H1 (cell line): ENCODE data around the gene CPED1. TPM values are rescaled to one million over a fixed set of nuclear protein-coding genes. Genes with fewer than 3 reads are reported as not detected.

ENCODE experiments used
- CTCF ChIA-PET: fragments of 300-600 bp; sonication (Branson Sonifier 250); formaldehyde crosslinking; loops from one replicate; lab custom pipeline; 2021; ENCODE audit not compliant: partially characterized antibody; lab: Charles Lee
- POLR2A ChIA-PET: fragments of 300-600 bp; sonication (Branson Sonifier 250); formaldehyde crosslinking; loops from one replicate; lab custom pipeline; 2021; ENCODE audit warnings: inconsistent platforms; ENCODE audit not compliant: partially characterized antibody; lab: Charles Lee
- DNase-seq, 2 experiments: peaks; one replicate each; pipeline versions ENCODE4 v3.0.0 to v3.0.0-alpha.2; 2010 to 2022; ENCODE audit warnings: low spot score in 2 of 2, low read depth in 1 of 2, mixed read lengths in 1 of 2
- FAIRE-seq: peaks from 2 replicates; lab custom pipeline; 2011; peaks lifted over from hg19 to GRCh38; lab: Jason Lieb, UNC
- H2AFZ ChIP-seq: 2 replicates; pipeline ENCODE4 v1.8.1; 2012; ENCODE audit warnings: low read length, inconsistent platforms
- H2AK5ac ChIP-seq: 2 replicates; pipeline ENCODE4 v1.6.1; 2013; ENCODE audit warnings: low read depth, low read length
- H2BK120ac ChIP-seq: replicated peaks from 2 replicates; pipeline ENCODE3; 2013; ENCODE audit warnings: low read depth, low read length, inconsistent platforms
- H2BK12ac ChIP-seq: 2 replicates; pipeline ENCODE4 v1.6.1; 2013; ENCODE audit warnings: low read depth, low read length
- H2BK15ac ChIP-seq: 2 replicates; pipeline ENCODE4 v1.6.1; 2013; ENCODE audit warnings: low read length
- H2BK20ac ChIP-seq: 2 replicates; pipeline ENCODE4 v1.6.1; 2013; ENCODE audit warnings: low read length
- H2BK5ac ChIP-seq: 2 replicates; pipeline ENCODE4 v1.6.1; 2013; ENCODE audit warnings: low read depth, low read length
- H3K14ac ChIP-seq: 2 replicates; pipeline ENCODE4 v1.6.1; 2013; ENCODE audit warnings: inconsistent platforms; ENCODE audit not compliant: insufficient read length
- H3K18ac ChIP-seq: 2 replicates; pipeline ENCODE4 v1.6.1; 2013; ENCODE audit warnings: low read length; ENCODE audit errors: extremely low read depth
- H3K23ac ChIP-seq: 2 replicates; pipeline ENCODE4 v1.6.1; 2013; ENCODE audit warnings: inconsistent platforms; ENCODE audit not compliant: insufficient read length
- H3K23me2 ChIP-seq: 2 replicates; pipeline ENCODE4 v1.6.1; 2013; ENCODE audit warnings: low read depth, low read length
- H3K27ac ChIP-seq: 2 replicates; pipeline ENCODE4 v1.6.1; 2011; ENCODE audit warnings: low read depth, low read length, inconsistent platforms
- H3K27me3 ChIP-seq, 4 experiments: replicated peaks in 1 of 4; 1 replicate in 1 of 4; 2 replicates in 3 of 4; pipeline versions ENCODE4 v1.6.1 to v1.8.1; 2011 to 2013; ENCODE audit warnings: low read length in 3 of 4, mild to moderate bottlenecking in 3 of 4, inconsistent platforms in 2 of 4, mixed read lengths in 2 of 4, moderate library complexity in 1 of 4; ENCODE audit not compliant: control insufficient read depth in 3 of 4, insufficient read depth in 3 of 4; ENCODE audit errors: extremely low read depth in 1 of 4
- H3K36me3 ChIP-seq, 4 experiments: 2 replicates each; pipeline versions ENCODE4 v1.6.1 to v1.8.1; 2011 to 2013; ENCODE audit warnings: mild to moderate bottlenecking in 4 of 4, low read length in 3 of 4, moderate library complexity in 2 of 4, control low read depth in 1 of 4, inconsistent platforms in 1 of 4; ENCODE audit not compliant: insufficient read depth in 4 of 4, control insufficient read depth in 2 of 4
- H3K4ac ChIP-seq: replicated peaks from 2 replicates; pipeline ENCODE3; 2013; ENCODE audit warnings: low read length, low read depth, mixed read lengths, inconsistent platforms; ENCODE audit not compliant: insufficient read length
- H3K4me1 ChIP-seq, 4 experiments: replicated peaks in 1 of 4; 1 replicate in 1 of 4; 2 replicates in 3 of 4; pipeline versions ENCODE4 v1.6.1 to v1.8.1; 2011 to 2013; ENCODE audit warnings: low read length in 3 of 4, inconsistent platforms in 2 of 4, mixed read lengths in 1 of 4; ENCODE audit not compliant: insufficient read depth in 4 of 4, control insufficient read depth in 3 of 4
- H3K4me2 ChIP-seq, 2 experiments: 2 replicates each; pipeline versions ENCODE4 v1.6.1 to v1.8.1; 2011 to 2013; ENCODE audit warnings: low read depth in 2 of 2, low read length in 2 of 2, control low read depth in 1 of 2, inconsistent platforms in 1 of 2, mild to moderate bottlenecking in 1 of 2; ENCODE audit not compliant: insufficient read depth in 1 of 2
- H3K4me3 ChIP-seq, 4 experiments: fragments of 200-600, 300-600 bp in 1 of 4; sonication (generic), shearing (Covaris generic), sonication (Bioruptor Twin) in 1 of 4; 2 replicates each; pipeline versions ENCODE4 v1.5.1 to v1.8.1; 2011 to 2016; ENCODE audit warnings: low read length in 4 of 4, low read depth in 3 of 4, control low read depth in 2 of 4, inconsistent platforms in 2 of 4, mild to moderate bottlenecking in 2 of 4, mixed read lengths in 1 of 4, moderate library complexity in 1 of 4; ENCODE audit not compliant: insufficient read depth in 2 of 4; ENCODE audit errors: extremely low read depth in 1 of 4
- H3K56ac ChIP-seq: replicated peaks from 2 replicates; pipeline ENCODE3; 2013; ENCODE audit warnings: low read depth, mild to moderate bottlenecking, mixed read lengths, low read length, inconsistent platforms; ENCODE audit not compliant: insufficient read length
- H3K79me1 ChIP-seq: 2 replicates; pipeline ENCODE4 v1.6.1; 2013; ENCODE audit warnings: low read depth, low read length, control low read depth
- H3K79me2 ChIP-seq, 2 experiments: 2 replicates each; pipeline versions ENCODE4 v1.6.1 to v1.8.1; 2012 to 2013; ENCODE audit warnings: low read length in 2 of 2, mild to moderate bottlenecking in 2 of 2, inconsistent platforms in 1 of 2; ENCODE audit not compliant: insufficient read depth in 2 of 2, control insufficient read depth in 1 of 2
- H3K9ac ChIP-seq, 4 experiments: replicated peaks in 1 of 4; 1 replicate in 1 of 4; 2 replicates in 3 of 4; pipeline versions ENCODE4 v1.6.1 to v1.8.1; 2011 to 2013; ENCODE audit warnings: low read depth in 3 of 4, low read length in 3 of 4, control low read depth in 2 of 4, mild to moderate bottlenecking in 2 of 4, moderate library complexity in 2 of 4, inconsistent platforms in 1 of 4; ENCODE audit errors: extremely low read depth in 1 of 4
- H3K9me3 ChIP-seq, 2 experiments: 2 replicates each; pipeline versions ENCODE4 v1.6.1 to v1.8.1; 2012 to 2013; ENCODE audit warnings: mild to moderate bottlenecking in 2 of 2, moderate library complexity in 2 of 2, control low read depth in 1 of 2, inconsistent platforms in 1 of 2, low read depth in 1 of 2, low read length in 1 of 2, mixed read lengths in 1 of 2; ENCODE audit not compliant: insufficient read depth in 2 of 2
- H4K20me1 ChIP-seq, 2 experiments: replicated peaks in 1 of 2; 2 replicates each; pipeline versions ENCODE3 to v1.8.1; 2011 to 2013; ENCODE audit warnings: inconsistent platforms in 2 of 2, low read length in 2 of 2, mild to moderate bottlenecking in 1 of 2; ENCODE audit not compliant: insufficient read depth in 2 of 2, control insufficient read depth in 1 of 2
- H4K5ac ChIP-seq: 2 replicates; pipeline ENCODE4 v1.6.1; 2013; ENCODE audit warnings: low read length, low read depth, mixed read lengths, inconsistent platforms; ENCODE audit not compliant: insufficient read length
- H4K8ac ChIP-seq: 2 replicates; pipeline ENCODE4 v1.8.0; 2013; ENCODE audit warnings: mild to moderate bottlenecking, moderate library complexity, low read length, inconsistent platforms; ENCODE audit not compliant: insufficient read depth; ENCODE audit errors: extremely low read depth
- H4K91ac ChIP-seq: replicated peaks from 2 replicates; pipeline ENCODE3; 2013; ENCODE audit warnings: low read length, mixed read lengths, inconsistent platforms; ENCODE audit not compliant: insufficient read length
- ASH2L ChIP-seq: fragments of 200-600, 300-600 bp; sonication (generic); IDR thresholded peaks from one replicate; pipeline ENCODE4 v1.7.1; 2017; ENCODE audit warnings: low read length
- ATF2 ChIP-seq: IDR thresholded peaks from 2 replicates; pipeline ENCODE4 v1.6.1; 2012; ENCODE audit warnings: low read length, inconsistent platforms
- GTF2F1 ChIP-seq: IDR thresholded peaks from 2 replicates; pipeline ENCODE4 v1.6.1; 2012; ENCODE audit warnings: low read depth, low read length, improper control_type of control experiment, borderline replicate concordance
- HDAC2 ChIP-seq, 2 experiments: fragments of 300-600 bp in 1 of 2; sonication (generic) in 1 of 2; IDR thresholded peaks; 2 replicates each; pipeline ENCODE4 v1.6.1; 2011 to 2012; ENCODE audit warnings: low read depth in 2 of 2, low read length in 2 of 2, mild to moderate bottlenecking in 2 of 2, moderate library complexity in 2 of 2, borderline replicate concordance in 1 of 2, inconsistent platforms in 1 of 2
- KDM1A ChIP-seq: fragments of 200-600, 300-600 bp; sonication (generic); IDR thresholded peaks from 2 replicates; pipeline ENCODE4 v1.7.1; 2016; ENCODE audit warnings: mild to moderate bottlenecking, low read length, borderline replicate concordance
- KDM4A ChIP-seq: IDR thresholded peaks from one replicate; pipeline ENCODE4 v1.7.1; 2012; ENCODE audit warnings: low read depth, mild to moderate bottlenecking, moderate library complexity, low read length, inconsistent platforms; ENCODE audit not compliant: severe bottlenecking
- RAD21 ChIP-seq, 2 experiments: IDR thresholded peaks in 1 of 2; conservative IDR thresholded peaks in 1 of 2; 2 replicates each; pipeline ENCODE4 v1.6.1; 2011; ENCODE audit warnings: low read depth in 2 of 2, low read length in 2 of 2, improper control_type of control experiment in 1 of 2, inconsistent platforms in 1 of 2, mild to moderate bottlenecking in 1 of 2, moderate library complexity in 1 of 2
- SP2 ChIP-seq: IDR thresholded peaks from 2 replicates; pipeline ENCODE4 v1.6.1; 2012; ENCODE audit warnings: mild to moderate bottlenecking, low read length, inconsistent platforms
- SRF ChIP-seq: IDR thresholded peaks from 2 replicates; pipeline ENCODE4 v1.6.1; 2011; ENCODE audit warnings: mild to moderate bottlenecking, low read depth, low read length, moderate library complexity
- SUZ12 ChIP-seq: fragments of 200-600 bp; sonication (generic); IDR thresholded peaks from 2 replicates; pipeline ENCODE4 v1.6.1; 2012; ENCODE audit warnings: mild to moderate bottlenecking, inconsistent platforms, low read length, moderate library complexity, mixed read lengths
- TAF7 ChIP-seq: optimal IDR thresholded peaks from 2 replicates; pipeline ENCODE3; 2011; ENCODE audit warnings: low read depth, mild to moderate bottlenecking, inconsistent platforms, low read length, moderate library complexity, borderline replicate concordance
- WGBS, 2 experiments: shearing (Covaris generic) in 1 of 2; methylation state at CpG; one replicate each; pipeline versions ENCODE4 v1.1.6 to v1.1.7; 2013 to 2015; ENCODE audit warnings: low lambda C conversion rate in 2 of 2, mixed read lengths in 2 of 2, inconsistent platforms in 1 of 2, low coverage in 1 of 2, missing lambda C conversion rate in 1 of 2; ENCODE audit not compliant: insufficient replicate concordance in 2 of 2, insufficient coverage in 1 of 2, insufficient read length in 1 of 2; ENCODE audit errors: extremely low coverage in 1 of 2, missing lambda C conversion rate in 1 of 2; 5-methylcytosine and 5-hydroxymethylcytosine counted together
- polyA plus RNA-seq, 7 experiments: library from polyadenylated mRNA; depleted of rRNA in 3 of 7; stranded (reverse) in 5 of 7; unstranded in 2 of 7; fragments of >200 nt in 5 of 7; fragments of 200-250 nt in 2 of 7; gene quantifications; 1 replicate in 5 of 7; 2 replicates in 1 of 7; 4 replicates in 1 of 7; pipeline versions ENCODE4 v1.2.1 to v1.2.3, GENCODE V29; 2011 to 2013; ENCODE audit warnings: missing spikeins in 2 of 7, mixed read lengths in 2 of 7
- total RNA-seq: library from RNA; stranded (reverse); fragmentation: NEBNext Ultra II Directional; extraction: Animal tissue kit (Norgen Biotek cat#: 25700); gene quantifications from 2 replicates; pipeline ENCODE4 v1.2.1, GENCODE V29; 2021

CPED1 gene
- total and polyA plus RNA-seq, 2 of the 8 experiments (the other 6 are each of a cell fraction or from before 2014, with no cell fraction given), result 0.08 to 0.39 TPM

- Histone ChIP-seq H2AK5ac (no peak overlapping the region), H3K4me1 (peaks cover 3 to 9% (median 4%) of the 10 kb centered on the region in 4 experiments; a peak in 2 of 7 replicates), H3K23ac (no peak overlapping the region), H4K5ac (no peak overlapping the region), H2BK15ac (no peak overlapping the region), H3K27me3 (no peaks in the 10 kb centered on the region), H3K14ac (no peak overlapping the region), H2BK12ac (no peak overlapping the region), H3K79me1 (no peaks in the 10 kb centered on the region), H3K4me2 (no peak overlapping the region), H3K56ac (no peak overlapping the region), H2BK20ac (no peak overlapping the region), H3K9ac (no peak overlapping the region), H3K4me3 (no peak overlapping the region), H3K18ac (no peak overlapping the region), H3K79me2 (no peaks in the 10 kb centered on the region), H2BK120ac (no peak overlapping the region), H3K9me3 (no peaks in the 10 kb centered on the region), H4K91ac (no peak overlapping the region), H4K8ac (no peak overlapping the region), H3K27ac (no peak overlapping the region), H3K4ac (no peak overlapping the region), H3K23me2 (no peaks in the 10 kb centered on the region), H3K36me3 (no peaks in the 10 kb centered on the region), H2AFZ (no peak overlapping the region), H4K20me1 (no peaks in the 10 kb centered on the region), H2BK5ac (no peak overlapping the region)
- ChIA-PET POLR2A (no interaction called here), CTCF (interaction anchor here (1.1 kb wide), 1 partner anchor 60 kb away, joined by 3 read pairs; no protein-coding TSS in a partner anchor)
- FAIRE-seq (no peak), DNase-seq (no peak)
- 61% methylated on average over 4 of the region's 4 CpGs; no CpG with 5 or more reads in 1 of the 2 experiments for WGBS, 2 experiments
- TF ChIP-seq SRF (no peak), GTF2F1 (no peak), HDAC2 (IDR thresholded peaks at IDR 0.05; ENCODE audit: borderline replicate concordance in 1 of 2, low read depth in 2 of 2, low read length in 2 of 2) (no peak), KDM4A (no peak), RAD21 (IDR thresholded peaks at IDR 0.05 in 1 of 2, conservative IDR thresholded peaks at IDR 0.05 in 1 of 2; ENCODE audit: low read depth in 2 of 2, low read length in 2 of 2) (no peak), TAF7 (no peak), ASH2L (no peak), SUZ12 (no peak), KDM1A (no peak), ATF2 (no peak), SP2 (no peak)
Observed at GRCh38 chr7:121048195-121048594, 59.7 kb downstream of the CPED1 start.
